RWPE1 (cell line): ENCODE results near the gene PTDSS2.
A peak's percentile ranks its signal among the peaks of the same experiment; 100 is the strongest.
"Not testable (repeated sequence)": the region's sequence is repeated elsewhere in the genome, so short reads cannot be mapped to it uniquely, and the experiment has no call there.

ENCODE experiments used
- CTCF ChIA-PET: fragments of 350-600 bp; sonication (Branson Sonifier 250); formaldehyde crosslinking; extraction: SDS; loops from one replicate; lab custom pipeline; 2021; lab: Yijun Ruan, JAX
- POLR2A ChIA-PET: fragments of 400-600 bp; formaldehyde crosslinking; extraction: SDS; loops from one replicate; lab custom pipeline; 2020; ENCODE audit warnings: antibody characterized with exemption; ENCODE audit not compliant: low non-redundant PET; lab: Yijun Ruan, JAX
- DNase-seq: peaks from one replicate; pipeline ENCODE4 v3.0.0; 2012; ENCODE audit warnings: low spot score
- H3K27ac ChIP-seq: fragments of 450-650 bp; 2 replicates; pipeline ENCODE4 v1.5.1; 2017
- TF ChIP-seq, protein P1 (sequence below): fragments of 450-650 bp; conservative IDR thresholded peaks from 2 replicates; pipeline ENCODE4 v1.5.1; 2017; ENCODE audit warnings: low read depth, mild to moderate bottlenecking

The PTDSS2 gene

DNA sequence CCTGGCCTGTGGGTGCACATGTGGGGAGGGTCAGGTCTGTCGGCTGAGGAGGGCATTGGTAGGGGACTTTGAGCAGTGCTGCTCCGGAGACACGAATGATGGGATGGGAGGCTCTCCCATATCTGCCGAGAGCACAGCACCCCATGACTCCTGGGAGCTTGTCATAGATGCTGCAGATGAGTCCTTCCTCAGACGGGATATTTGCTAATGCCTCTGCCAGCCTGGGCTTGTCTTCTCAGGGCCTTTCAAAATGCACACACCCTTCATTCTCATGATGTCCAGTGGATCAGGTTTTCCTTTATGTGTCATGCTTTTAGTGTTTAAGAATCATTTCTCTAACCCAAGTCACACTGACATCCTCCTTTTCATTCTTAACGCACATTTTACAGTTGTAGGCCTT lies 65.1 kb downstream of the PTDSS2 start:
- H3K27ac ChIP-seq = peak overlapping the region; percentile 97
- ChIA-PET POLR2A (interaction anchor here (0.6 to 1.5 kb wide), 2 partner anchors 8 to 68 kb away, joined by 7 to 11 read pairs; partner anchors contain the start of gene RNH1), CTCF (interaction anchor here (1.0 kb wide), 1 partner anchor 9 kb away, joined by 3 read pairs; no protein-coding TSS in a partner anchor)
- peak; percentile 93 for DNase-seq
- TF ChIP-seq, protein P1, sequence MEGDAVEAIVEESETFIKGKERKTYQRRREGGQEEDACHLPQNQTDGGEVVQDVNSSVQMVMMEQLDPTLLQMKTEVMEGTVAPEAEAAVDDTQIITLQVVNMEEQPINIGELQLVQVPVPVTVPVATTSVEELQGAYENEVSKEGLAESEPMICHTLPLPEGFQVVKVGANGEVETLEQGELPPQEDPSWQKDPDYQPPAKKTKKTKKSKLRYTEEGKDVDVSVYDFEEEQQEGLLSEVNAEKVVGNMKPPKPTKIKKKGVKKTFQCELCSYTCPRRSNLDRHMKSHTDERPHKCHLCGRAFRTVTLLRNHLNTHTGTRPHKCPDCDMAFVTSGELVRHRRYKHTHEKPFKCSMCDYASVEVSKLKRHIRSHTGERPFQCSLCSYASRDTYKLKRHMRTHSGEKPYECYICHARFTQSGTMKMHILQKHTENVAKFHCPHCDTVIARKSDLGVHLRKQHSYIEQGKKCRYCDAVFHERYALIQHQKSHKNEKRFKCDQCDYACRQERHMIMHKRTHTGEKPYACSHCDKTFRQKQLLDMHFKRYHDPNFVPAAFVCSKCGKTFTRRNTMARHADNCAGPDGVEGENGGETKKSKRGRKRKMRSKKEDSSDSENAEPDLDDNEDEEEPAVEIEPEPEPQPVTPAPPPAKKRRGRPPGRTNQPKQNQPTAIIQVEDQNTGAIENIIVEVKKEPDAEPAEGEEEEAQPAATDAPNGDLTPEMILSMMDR = no peak

DNA sequence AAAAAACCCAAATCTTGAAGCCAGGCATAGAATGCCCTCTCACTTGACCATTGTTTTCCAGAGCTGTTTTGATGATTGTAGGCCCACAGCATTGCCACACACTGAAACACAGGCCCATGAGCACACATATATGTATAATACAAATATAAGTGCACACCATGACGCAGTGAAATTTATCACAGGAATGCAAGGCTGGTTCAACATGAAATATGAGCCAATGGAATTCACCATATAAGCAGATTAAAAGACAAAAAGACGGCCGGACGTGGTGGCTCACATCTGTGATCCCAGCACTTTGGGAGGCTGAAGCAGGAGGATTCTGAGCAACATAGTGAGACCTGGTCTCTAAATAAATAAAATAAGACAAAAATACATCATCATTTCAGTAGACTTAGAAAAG lies 66.3 kb downstream of the PTDSS2 start:
- ChIA-PET POLR2A (interaction anchor here (1.5 kb wide), 1 partner anchor 10 kb away, joined by 7 read pairs; the partner anchor contains the start of gene RNH1), CTCF (interaction anchor here (0.6 kb wide), 1 partner anchor 34 kb away, joined by 3 read pairs; no protein-coding TSS in a partner anchor)
- TF ChIP-seq, protein P1 = no peak
- H3K27ac ChIP-seq = peak overlapping the region; percentile 97
- no peak for DNase-seq

DNA sequence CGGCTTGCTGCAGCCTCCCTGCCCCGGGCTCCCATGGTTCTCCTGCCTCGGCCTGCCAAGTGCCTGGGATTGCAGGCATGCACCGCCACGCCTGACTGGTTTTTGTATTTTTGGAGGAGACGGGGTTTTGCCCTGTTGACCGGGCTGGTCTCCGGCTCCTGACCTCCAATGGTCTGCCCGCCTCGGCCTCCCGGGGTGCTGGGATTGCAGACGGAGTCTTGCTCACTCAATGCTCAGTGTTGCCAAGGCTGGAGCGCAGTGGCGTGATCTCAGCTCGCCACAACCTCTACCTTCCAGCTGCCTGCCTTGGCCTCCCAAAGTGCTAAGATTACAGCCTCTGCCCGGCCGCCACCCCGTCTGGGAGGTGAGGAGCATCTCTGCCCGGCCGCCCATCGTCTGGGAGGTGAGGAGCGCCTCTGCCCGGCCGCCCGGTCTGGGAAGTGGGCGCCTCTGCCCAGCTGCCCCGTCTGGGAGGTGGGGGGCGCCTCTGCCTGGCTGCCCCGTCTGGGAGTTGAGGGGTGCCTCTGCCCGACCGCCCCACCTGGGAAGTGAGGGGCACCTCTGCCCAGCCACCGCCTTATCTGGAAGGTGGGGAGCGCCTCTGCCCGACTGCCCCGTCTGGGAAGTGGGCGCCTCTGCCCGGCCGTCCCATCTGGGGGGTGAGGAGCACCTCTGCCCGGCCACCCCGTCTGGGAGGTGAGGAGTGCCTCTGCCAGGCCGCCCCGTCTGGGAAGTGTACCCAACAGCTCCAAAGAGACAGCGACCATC lies 67.0 kb downstream of the PTDSS2 start:
- H3K27ac ChIP-seq = peak overlapping the region; percentile 97
- POLR2A ChIA-PET, CTCF ChIA-PET, DNase-seq: not testable (repeated sequence)

DNA sequence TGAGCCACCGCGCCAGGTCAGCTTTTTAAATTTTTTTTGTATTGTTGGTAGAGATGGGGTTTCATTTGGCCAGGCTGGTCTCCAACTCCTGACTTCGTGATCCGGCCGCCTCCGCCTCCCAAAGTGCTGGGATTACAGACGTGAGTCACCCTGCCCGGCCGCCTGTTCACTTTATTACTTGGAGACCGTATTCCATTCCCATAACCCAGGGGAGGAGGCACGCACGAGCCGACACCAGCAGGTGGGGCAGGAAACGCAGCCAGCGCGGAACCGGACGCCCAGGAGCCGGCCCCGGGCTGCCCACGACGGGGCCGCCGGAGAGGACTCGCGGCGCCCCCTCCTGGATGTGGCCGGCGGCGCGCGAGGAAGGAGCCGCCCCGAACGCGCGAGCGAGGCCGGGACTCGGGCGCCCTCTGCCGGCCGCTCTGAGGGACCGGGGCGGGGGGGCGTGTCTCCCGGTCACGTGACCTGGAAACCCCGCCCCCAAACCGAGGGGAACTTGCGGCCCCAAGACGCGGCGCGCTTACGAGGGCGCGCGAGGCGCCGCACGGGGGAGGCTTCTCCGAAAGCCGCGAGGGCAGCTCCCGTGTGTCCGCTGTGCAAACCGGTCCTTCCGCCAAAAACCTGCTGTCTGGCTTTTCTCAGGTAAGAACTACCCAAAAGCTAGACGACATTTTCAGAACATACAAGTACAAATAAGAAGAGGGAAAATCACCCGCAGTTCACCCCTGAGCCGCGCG lies 68.6 kb downstream of the PTDSS2 start:
- POLR2A ChIA-PET = interaction anchor here (0.5 to 0.6 kb wide), 2 partner anchors 24 to 159 kb away, joined by 3 to 9 read pairs; no protein-coding TSS in a partner anchor
- H3K27ac ChIP-seq = peak overlapping the region; percentile 97
- TF ChIP-seq, protein P1 = peak; percentile 100
- CTCF ChIA-PET = interaction anchor here (0.6 to 1.7 kb wide), 20 partner anchors 9 to 105 kb away, joined by 3 to 15 read pairs (median 4); partner anchors contain the start of genes ANO9 and HRAS
- DNase-seq = peak; percentile 91

DNA sequence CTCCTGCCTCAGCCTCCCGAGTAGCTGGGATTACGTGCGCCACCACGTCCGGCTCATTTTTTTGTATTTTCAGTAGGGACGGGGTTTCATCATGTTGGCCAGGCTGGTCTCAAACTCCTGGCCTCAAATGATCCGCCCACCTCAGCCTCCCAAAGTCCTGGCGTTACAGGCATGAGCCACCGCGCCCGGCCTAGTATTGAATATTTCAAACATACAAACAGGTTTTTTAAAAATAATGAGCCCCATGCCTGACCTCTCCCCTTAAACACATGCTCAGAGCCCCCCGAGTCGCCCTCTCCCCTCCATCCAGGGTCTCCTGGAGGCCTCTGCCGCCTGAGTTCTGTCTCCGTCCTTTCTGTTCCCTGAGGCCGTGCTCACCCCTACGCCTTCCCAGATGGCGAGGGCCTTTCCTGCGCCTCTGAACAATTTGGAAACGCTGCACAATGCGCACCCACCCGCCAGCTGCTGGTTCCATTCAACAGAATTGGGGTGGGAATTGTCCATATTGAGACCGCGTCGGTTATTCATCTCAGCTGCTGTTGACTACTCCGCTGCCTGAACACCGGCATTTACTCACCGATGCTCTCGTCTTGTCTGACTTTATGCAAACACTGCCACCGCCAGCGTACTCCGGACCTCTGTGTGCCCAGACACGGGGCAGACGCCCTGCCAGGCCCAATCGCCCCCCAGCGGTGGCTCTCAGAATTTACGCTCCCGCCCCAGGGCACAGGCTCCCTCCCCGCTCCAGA lies 70.5 kb downstream of the PTDSS2 start:
- no peak for DNase-seq
- CTCF ChIA-PET = interaction anchor here (0.6 to 0.7 kb wide), 2 partner anchors 9 to 207 kb away, joined by 3 read pairs; no protein-coding TSS in a partner anchor
- peak overlapping the region; percentile 20; the same call in 1 of the 2 replicates for H3K27ac ChIP-seq
- POLR2A ChIA-PET = no interaction called here
- TF ChIP-seq, protein P1 = no peak

DNA sequence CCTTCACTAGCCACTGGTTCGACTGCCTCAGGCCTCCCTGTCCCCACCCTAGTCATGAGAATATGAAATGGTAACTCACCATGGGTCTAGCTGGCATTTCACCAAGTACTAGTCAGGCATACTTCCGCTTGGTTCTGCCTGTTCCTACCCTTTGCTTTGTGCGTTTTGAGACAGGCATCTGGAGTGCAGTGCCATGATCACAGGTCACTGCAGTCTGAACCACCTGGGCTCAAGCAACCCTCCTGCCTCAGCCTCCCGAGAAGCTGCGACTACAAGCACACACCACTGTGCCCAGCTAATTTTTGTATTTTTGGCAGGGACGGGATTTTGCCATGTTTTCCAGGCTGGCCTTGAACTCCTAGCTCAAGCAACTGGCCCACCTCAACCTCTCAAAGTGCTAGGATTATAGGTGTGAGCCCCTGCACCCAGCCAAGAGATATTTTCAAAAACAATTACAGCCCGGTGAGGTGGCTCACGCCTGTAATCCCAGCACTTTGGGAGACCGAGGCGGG lies 71.2 kb downstream of the PTDSS2 start:
- peak overlapping the region; percentile 20; the same call in 1 of the 2 replicates for H3K27ac ChIP-seq
- ChIA-PET POLR2A (no interaction called here), CTCF (interaction anchor here (0.6 kb wide), 1 partner anchor 183 kb away, joined by 4 read pairs; no protein-coding TSS in a partner anchor)
- no peak for DNase-seq
- TF ChIP-seq, protein P1 = no peak
